GM21526 (cell line): Measurements from ENCODE around the gene IGLL1.

ENCODE experiments used
- ATAC-seq: cut with Tn5 transposase; IDR thresholded peaks from one replicate; pipeline ENCODE4 v1.9.1; 2021; ENCODE audit warnings: moderate library complexity; ENCODE audit not compliant: unreplicated experiment, low FRiP score

The IGLL1 gene

DNA sequence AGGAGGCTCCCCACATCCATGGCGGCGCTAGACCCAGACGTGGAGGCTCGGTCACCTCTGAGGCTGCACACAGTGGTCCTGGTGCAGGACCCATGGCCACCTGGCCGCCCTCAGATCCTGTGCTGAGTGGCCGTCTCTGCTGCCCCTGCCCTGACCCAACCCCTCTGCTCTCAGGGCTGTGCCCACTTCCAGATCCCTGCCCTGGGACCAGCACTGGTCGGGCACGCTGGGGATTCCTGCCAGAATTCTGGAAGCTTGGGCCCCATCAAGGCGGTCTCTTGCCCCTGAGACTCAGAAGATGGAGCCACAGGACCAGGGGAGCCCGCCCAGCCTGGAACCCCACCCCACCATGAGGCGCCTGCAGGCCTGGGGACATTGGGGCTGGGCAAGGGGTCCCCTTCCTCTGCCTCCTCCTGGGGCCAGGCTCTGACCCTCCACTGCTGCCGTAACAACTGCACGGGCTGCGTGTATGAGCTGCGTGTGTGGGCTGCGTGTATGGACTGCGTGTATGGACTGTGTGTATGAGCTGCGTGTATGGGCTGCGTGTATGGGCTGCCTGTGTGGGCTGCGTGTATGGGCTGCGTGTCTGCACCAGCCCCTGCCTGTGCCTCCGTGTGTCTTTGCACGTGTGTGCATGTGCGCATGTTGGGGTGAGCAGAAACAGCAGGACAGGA is 48.7 kb downstream of the IGLL1 start:
- no peak for ATAC-seq

DNA sequence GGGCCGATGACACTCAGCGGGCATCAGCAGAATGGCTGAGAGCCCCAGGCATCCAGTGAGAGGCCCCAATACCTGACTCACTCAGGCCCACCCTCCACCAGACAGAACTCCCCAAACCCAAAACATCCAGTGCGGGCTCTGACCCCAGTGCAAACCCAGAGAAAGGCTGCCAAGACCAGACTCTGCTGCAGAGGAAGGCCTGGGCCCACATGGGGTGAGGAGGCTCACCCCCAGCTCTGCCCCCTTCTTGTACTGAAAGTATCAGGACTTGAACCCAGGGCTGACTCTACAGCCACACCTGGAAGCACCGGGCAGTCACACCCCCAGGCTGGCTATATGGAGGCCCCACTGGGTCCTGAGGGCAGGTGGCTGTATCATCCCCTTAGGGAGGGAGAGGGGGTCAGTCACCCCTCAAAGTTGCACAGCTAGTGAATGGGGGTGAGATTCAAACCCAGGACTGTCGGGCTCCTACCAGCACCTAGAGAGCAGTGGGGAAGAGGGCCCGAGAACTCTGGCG is 49.3 kb downstream of the IGLL1 start:
- no peak for ATAC-seq

DNA sequence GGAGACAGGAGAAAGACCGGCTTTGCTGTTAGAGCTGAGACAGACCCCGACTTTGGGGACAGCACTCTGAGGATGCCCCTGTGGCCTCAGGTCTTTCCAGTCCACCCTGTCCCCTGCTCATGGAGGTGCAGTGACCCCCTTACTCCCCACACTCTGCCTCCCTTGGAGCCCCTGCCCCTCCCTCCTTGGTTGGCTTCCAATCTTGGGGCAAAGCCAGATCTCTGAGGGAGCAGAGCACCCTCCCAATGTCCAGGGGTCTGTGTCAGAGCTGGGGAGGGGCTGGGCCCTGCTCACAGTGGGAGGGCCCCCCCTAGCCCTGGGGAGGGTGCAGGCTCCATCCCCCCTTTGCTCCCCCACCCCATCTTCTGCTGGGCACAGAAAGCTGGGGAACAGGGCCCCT is 50.0 kb downstream of the IGLL1 start:
- no peak for ATAC-seq

DNA sequence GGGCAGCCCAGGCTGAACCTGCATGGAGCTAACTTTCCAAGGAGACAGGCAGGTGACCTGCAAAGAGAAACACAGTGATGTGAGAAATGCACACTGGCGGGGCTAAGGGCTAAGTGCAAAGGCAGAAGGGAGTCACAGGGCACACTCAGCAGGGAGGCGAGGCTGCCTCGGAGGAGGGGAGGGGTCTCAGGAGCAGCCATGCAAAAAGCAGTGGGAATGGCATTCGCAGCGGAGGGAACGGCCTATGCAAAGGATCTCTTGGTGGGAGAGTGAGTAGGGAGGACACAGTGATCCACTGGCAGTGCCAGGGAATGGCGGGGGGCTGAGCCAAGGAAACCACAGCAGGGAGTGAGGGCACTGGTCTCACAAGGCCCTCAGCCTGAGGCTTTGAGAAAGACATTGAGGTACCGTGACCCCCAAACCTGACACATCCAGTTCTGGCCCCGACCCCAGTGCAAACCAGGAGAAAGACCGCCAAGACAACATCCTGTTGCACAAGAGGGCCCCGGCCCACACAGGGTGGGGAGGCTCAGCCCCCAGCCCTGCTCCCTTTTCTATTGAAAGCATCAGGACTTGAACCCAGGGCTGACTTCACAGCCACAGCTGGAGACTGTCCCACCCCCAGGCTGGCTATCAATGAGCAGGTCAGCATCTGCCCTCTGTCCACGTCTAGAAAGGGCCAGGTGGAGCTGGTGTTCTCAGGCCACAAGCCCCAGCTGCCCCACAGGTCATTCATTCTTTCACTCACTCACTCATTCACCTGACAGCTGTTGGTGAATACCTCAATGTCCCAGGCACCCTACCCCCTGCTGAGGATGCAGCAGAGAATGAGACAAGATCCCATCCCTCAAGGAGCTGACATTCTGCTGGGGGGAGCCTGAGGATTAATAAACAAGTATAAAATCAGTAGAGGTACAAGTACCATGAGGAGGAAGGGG is 50.7 kb downstream of the IGLL1 start:
- no peak for ATAC-seq

DNA sequence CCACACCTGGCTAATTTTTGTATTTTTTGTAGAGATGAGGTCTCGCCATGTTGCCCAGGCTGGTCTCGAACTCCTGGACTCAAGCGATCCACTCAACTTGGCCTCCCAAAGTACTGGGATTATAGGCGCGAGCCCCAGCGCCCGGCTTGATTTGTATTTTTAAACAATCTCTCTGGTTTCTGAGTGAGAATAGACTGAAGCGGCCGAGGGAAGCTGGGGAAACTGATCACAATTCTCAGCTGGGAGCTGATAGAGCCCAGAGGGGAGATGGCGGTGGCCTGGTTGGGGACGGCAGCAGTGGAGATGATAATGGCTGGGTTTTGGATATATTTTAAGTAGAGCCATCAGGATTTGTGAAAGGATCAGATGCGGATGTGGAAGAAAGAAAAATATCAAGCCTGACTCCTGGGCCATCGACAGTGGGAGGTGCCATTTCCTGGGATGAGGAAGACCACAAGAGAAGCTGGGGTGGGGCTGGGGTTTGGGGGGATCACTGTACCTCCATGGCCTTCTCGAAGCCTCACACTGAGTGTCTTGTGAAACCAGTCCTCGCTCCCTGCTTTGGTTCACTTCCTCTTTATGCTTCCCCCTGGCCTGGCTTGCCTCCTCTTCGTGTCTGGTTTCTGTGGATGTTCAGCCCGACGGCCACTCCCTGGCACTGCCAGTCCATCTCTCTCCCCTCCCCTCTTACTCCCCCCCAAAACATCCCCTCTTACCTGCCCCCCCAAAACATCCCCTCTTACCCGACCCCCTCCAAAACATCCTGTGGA is 51.9 kb downstream of the IGLL1 start:
- no peak for ATAC-seq

DNA sequence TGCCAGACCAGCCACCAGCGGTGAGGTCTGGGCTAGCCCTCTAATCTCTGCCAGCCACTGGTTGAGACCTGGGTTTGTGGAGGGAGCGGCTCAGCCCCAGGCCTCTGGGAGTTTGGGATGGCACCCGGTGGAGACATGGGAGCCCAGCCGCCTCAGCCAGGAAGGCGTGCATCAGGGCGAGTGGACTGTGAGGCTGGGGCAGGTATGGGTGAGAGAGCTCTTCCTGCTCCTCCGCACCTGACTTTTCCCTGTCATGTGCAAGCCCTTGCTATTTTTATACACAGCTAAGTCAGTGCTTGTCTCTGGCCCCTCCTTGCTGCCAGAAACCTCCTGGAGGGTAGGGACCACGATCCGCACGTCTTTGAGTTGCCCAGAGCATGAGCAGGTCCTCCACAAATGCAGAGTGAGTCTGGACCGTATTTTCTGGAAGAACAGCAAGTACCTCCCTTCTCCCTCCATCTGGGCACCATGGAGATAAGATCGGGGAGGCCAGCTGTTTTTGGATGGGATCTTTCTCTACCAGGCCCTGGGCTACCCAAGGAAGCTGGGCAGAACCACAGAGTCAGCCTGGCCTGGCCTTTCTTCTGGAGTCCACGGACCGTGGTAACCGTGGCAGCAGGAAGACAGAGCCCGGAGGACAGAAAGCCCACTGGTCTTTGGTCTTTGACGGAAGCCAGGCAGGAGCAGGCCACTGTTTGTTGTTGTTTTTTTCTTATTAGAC is 53.3 kb downstream of the IGLL1 start:
- no peak for ATAC-seq

DNA sequence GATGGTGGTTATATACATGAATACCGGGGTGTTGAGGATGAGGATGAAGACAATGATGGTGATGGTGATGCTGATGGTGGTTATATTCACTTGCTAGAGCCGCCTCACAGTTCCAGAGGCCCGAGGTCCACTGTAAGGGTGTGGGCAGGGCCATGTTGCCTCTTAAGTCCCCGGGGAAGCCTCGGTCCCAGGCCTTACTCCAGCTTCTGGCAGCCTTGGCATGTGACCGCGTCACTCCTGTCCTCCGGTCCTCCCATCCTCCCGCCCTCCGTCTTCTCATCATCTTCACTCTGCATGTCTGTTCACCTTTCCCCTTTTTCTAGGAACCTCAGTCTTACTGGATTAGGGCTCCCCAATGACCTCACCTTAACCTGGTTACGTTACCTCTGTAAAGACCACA is 54.6 kb downstream of the IGLL1 start:
- no peak for ATAC-seq

DNA sequence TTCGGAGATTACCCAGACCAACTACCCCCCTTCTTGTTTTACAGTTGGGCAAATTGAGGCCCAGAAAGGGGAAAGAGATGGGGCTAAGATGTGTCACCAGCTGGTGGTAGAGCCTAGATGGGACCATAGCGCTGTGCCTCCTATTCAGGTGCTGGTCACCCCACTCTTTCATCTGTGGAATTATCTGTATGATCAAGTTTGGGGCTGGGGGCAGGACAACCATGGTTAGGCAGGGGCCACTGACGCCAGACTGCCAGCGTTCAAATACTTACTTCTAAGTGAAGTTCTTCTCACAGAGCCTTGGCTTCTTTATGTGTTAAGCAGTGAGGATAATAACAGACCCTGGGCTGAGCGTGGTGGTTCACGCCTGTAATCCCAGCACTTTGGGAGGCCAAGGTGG is 55.9 kb downstream of the IGLL1 start:
- ATAC-seq, result no peak

DNA sequence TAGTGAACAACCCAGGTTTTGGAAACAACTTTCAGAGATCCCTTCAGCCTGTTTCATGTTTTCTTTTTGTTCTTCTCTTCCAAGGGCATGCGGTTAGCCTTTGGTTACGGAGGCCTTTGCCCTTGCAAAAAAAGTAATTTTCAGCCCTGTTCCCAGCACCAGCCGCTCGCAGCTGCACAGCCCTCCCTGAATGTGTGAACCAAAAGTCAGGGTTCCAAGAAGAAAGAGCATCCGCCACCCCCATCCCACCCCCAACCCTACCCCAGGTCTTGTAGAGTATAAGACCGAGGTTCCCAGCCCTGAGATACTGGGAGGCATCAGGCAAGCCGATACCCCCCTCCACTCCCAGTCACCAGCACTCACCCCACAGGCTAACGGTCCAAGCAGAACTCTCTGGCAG is 56.4 kb downstream of the IGLL1 start:
- ATAC-seq, result no peak
